Measurements from ENCODE around the gene TEAD1. TPM values are rescaled to one million over a fixed set of nuclear protein-coding genes. Genes with fewer than 3 reads are reported as not detected.
A peak's percentile ranks its signal among the peaks of the same experiment; 100 is the strongest.

The TEAD1 gene
- total RNA-seq, 1 experiment from 2014 or later: 83.2 TPM

DNA sequence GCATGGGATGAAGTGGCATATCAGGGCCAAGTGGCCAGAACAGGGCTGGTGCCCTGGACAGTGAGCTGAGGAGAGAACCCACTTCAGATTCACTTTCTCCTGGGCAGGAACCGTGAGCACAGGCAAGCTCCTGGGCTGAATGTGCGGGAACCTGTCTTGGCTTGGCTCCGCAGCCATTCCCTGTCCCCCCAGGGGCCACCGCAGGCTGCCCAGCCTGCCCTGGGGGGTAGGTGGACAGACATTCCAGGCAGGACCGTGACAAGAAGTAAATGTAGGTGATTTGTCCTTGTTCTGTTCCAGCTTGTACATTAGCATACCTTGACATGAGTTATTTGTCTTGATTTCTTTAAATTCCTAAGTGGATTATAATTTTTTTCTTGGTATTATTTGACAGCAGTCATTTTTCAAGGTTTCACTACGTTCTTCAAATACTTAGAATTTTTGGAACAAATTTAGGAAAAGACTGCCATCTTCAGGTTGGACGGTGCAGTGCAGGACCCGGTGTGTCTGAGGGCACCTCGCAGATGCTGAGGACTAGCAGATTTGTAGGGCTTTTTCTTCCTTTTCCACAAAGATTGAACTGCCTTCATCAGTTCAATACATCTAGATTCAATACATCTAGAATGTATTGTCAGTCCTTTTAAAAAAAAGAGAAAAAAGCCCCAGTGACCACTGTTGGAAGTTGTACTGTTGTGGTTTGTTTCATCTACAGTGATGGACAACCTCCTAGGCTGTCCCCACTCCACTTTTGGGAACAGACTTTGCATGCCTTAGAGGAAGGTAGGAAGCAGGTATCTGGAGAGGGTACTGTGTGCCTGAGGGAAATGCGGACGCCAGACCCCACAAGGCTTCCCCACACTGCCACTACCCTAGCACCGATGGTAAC is 219.8 kb downstream of the TEAD1 start:
- DNase-seq (ENCODE audit: low read depth): peak; percentile 64

DNA sequence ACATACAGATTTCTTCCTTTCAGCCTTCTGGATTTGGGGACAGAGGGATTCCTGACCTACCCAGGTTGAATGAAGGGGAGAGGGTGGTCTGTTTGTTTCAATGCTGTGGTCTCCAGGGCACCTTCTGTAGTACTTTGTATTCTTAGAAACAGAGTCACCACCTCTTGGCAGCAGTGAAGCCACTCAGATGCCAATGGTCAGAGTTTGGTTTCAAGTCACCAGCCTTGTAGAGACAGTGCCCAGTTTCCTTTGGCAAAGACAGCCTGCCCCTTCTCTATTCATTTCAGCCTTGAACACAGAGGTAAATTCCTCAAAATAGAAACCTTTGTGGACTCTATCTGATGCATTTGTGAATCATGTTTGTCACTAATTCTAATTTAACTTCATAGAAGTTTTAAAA is 223.2 kb downstream of the TEAD1 start:
- DNase-seq (ENCODE audit: low read depth): peak; percentile 46

DNA sequence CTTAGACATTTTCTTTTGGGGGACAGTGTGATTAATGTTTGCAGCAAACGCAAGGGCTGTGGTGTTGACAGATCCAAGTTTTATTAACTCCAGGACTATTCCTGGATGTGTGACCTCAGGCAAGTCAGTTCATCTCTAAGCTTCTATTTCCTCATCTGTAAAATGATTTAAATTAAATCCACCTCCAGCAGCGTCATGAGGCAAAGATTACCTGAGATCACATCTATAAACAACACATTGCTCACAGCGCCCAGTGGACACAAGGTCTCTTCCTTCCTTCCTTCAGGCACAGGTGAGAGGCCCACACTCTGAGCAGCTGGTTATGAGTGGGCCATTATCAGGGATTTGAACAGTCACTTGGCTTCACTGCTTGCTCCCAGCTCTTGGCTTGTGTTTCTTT is 223.6 kb downstream of the TEAD1 start:
- peak; percentile 41 for DNase-seq (ENCODE audit: low read depth)

DNA sequence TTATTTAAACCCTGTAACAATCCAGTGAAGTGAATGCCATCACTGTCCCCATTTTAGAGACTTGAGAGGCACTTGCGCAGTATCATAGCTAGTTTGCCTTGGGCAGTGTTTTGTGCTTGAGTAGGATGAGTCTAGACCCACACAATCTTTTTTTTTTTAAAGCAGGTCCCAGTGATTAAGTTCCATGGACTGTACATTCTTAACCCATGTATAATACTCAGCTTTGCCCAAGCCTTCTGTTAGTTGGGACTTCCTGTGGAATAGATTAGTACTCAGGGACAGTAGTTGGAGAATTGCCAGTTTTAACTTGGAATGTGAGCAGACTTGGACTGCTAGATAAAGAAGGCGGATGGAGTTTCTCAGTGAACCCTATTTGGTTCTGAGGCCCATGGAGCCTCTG is 226.3 kb downstream of the TEAD1 start:
- peak; percentile 100 for DNase-seq (ENCODE audit: low read depth)

DNA sequence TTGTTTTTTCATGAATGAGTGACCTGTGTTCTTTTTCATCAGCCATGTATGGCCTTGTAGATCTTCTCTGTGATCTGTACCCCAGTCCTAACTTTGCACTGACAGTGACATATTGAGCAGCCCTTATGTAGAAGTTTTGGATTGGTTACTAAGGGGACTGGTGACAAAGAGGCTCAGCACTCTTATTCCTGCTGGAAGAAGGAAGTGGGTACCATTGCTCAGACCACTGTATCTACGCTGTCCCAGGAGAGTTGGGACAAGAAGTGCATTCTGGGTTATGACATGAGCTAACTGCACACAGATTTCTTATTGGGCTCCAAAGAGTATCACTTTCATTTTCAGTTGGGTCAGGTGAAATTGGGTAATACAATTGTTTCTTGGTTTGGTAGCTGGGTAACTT is 227.1 kb downstream of the TEAD1 start:
- DNase-seq (ENCODE audit: low read depth): peak; percentile 55

DNA sequence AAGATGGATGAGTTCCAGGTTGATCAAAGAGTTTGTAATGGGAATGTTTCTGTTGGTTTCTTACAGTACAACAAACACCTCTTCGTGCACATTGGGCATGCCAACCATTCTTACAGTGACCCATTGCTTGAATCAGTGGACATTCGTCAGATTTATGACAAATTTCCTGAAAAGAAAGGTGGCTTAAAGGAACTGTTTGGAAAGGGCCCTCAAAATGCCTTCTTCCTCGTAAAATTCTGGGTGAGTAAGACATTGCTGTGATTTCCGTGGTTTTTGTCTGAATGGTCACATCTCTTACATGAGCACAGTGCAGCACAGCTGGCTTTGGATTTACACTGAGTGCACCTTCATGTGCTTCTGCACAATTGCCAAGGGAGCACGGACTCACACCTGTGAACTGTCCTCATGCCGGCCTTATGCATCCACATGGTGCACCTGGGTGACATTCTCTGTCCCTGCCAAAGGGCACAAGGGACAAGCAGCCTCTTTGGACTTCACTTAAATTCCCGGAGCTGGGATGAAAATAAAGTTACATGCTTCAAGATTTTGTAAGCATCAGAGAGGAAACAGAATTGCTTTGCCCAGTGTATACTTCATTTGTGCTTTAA is 227.8 kb downstream of the TEAD1 start:
- DNase-seq (ENCODE audit: low read depth): peak; percentile 91

DNA sequence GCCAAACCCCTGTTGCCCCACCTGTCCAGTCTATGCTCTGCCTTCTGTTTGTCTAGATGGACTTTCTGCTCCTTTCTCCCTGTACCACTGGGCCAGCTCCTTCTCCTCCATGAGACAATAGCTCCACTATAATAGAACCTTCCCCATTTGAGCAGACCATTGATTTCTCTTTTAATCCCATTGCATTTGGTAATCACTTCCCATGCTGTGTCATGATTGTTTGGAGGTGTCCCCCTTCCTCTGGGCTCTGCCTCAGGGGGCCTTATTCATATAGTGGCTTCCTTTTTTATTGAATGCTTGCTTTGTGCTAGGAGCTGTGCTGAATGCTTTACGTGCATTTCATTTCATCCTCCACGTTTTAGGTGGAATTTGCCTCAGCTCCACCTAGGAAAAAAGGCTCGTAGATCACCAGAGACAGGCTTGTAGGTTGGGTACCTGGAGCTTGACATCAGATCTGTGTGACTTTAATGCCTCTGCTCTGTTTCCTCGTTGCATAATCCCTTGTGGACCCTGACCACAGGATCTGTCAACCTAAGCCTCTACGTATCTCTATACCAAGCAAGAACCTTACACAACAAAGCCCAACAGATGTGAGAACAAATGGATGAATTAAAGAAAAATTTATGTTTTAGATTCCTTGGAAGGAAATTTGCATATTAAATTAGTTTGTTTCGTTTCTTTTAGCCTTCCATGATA is 228.7 kb downstream of the TEAD1 start:
- no peak for DNase-seq (ENCODE audit: low read depth)

DNA sequence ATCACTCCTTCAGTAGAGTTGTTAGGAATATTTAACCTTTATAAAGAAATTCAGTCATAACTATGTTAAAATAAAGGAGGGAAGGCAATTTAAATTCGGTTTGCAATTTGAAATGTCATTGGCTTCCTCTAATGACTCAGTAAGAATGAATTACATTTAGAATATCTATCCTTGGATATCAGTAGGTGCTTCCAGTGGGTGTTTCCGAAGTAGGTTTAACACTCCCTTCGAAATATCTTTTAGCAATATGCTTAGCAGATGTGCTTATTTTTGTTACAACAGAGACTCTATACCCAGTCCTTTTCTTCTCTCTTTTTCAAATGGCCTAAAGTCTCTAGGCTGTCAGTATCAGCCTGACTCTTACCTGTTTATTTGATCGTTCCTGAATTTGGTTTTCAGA is 231.2 kb downstream of the TEAD1 start:
- no peak for DNase-seq (ENCODE audit: low read depth)

DNA sequence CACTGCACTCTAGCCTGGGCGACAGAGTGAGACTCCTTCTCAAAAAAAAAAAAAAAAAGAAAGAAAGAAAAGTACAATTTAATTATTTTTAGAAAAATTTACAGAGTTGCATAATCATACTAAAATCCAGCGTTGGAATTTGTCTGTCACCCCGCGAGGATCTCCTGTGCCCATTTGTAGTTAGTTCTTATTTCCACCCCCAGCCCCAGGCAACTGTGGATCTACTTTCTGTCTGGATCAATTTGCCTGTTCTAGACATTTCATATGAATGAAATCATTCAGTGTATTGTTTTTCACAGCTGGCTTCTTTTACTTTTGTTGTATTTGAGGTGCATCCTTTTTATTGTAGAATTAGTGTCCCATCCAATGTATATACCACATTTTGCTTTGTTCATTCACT is 232.3 kb downstream of the TEAD1 start:
- DNase-seq (ENCODE audit: low read depth): peak; percentile 20

DNA sequence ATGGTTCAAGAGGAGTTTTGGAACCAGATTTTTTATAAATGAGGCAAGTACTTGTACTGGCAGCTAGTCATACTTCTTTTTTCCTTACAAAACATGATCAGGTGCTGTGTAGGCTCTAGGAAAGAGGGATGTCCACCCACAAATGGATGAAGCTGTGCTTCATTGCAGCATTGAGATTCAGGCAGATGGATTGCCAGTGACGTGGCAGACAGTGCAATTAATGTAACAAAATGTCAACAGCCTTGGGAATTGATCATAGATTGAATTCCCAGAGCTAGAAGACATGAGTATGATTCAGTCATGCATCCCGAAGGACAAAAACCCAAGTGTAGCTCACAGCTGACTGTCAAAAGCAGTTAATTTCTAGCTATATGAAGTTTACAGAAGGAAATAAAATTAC is 235.7 kb downstream of the TEAD1 start:
- DNase-seq (ENCODE audit: low read depth): no peak

DNA sequence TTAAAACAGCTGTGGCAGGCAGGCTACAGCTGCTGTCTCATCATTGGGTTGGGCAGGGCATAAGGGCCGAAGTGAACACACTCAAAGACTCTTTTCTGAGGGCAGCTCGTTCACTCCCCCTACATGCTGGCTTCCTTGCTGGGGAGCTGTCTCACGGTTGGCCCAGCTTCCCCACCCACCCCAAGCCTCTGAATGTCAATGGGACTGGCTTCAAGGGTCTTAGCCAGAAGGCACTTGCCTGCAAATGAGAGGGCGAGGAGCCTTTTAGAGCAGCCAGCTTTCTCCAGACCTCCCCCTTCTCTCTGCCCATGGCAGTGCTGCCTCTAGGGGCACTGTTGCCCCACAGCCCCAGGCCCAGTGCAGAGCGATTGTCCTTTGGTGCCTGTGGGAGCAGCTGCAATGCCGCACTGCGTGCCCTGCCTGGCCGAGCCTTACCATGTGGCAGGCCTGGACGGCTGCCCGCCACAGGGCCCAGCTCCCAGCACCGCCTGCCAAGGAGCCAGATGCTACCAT is 240.2 kb downstream of the TEAD1 start:
- no peak for DNase-seq (ENCODE audit: low read depth)

DNA sequence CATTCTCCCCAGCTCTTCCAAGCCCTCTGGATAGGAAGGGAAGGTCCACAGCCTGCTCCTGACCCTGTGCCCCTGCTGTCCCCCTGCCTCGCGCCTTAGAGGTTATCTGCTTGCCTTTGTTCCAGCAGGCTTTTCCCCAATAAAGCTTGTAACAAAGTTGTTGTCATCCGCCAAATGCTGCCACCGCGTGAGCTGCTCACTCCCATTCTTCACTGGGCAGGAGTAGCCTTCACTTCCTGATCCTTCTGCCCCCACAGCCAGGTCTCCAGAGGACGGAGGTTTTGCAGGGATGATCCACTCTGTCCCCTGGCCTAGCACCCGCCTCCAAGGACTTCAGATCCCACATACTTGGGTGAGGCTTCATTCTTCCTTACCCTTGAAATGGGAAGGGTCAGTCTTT is 240.9 kb downstream of the TEAD1 start:
- DNase-seq (ENCODE audit: low read depth): no peak

DNA sequence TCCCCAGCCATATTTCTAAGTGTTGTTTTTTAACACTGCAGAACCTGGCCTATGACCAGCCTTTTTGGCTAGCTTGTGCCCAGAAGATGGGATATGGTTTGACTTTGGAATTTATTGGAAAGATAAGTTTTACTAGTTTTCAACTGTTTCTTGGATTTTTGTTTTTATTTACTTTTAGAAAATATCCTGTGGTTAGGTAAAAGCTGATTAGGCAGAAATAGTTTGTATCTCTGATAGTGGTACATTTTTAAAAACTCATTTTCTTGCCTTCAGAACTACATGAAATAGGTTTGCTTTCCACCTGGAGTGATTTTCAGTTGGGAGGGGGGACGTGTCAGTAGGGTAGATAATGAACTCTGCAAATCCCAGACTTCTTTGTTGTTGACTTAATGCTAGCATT is 243.6 kb downstream of the TEAD1 start:
- no peak for DNase-seq (ENCODE audit: low read depth)

DNA sequence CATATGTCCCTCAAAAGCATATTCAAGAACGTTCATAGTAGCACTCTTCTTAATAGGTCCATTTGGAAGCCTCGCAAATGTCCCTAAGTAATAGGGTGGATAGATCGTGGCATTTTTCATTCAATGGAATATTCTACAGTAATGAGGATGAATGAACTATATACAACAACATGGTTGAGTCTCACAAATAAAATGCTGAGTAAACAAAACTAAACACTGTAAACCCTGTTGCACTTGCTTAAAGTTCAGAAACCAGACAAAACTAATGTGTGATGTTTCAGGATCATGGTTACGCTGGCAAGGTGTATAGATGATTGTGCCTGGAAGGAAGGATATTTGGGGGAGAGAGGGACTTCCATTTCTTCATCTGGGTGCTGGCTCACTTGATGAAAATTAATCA is 244.4 kb downstream of the TEAD1 start:
- no peak for DNase-seq (ENCODE audit: low read depth)

DNA sequence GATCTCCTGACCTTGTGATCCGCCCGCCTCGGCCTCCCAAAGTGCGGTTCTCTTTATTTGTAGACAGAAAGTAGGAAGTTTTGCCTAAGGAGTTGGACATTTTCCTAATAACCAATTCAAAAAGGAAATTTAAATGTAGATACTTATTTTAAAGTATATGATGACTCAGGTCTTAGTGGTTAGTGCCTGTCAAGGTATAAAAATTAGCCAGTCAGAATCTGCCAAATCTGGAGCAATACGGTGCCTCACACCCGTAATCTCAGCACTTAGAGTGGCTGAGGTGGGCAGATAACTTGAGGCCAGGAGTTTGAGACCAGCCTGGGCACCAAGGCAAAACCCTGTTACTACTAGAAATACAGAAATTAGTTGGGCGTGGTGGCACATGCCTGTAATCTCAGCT is 248.2 kb downstream of the TEAD1 start:
- no peak for DNase-seq (ENCODE audit: low read depth)

DNA sequence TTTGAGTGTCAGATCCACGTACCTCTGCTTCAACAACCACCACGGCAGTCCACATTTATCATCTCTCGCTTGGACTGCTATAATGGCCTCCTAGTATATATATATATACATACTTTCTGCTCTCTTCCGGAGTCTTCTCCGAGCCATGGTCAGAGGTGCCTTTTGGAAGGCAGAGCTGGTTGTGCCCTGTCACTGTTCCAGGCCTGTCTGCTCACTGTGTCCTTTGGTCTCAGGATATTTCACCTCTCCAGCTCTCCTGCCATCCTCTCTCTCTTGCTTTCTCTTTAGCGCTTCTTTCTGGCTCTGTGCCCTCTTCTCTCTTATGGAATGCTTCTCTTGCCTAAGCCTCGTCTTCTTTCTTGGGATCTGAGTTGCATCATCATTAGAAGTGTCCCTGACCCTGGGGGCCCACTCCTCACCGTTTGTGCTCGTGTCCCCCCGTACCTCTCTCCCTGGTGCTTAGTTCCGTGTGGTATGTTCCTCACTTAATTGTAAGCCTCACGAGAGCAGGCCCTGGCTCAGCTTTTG is 248.8 kb downstream of the TEAD1 start:
- no peak for DNase-seq (ENCODE audit: low read depth)

DNA sequence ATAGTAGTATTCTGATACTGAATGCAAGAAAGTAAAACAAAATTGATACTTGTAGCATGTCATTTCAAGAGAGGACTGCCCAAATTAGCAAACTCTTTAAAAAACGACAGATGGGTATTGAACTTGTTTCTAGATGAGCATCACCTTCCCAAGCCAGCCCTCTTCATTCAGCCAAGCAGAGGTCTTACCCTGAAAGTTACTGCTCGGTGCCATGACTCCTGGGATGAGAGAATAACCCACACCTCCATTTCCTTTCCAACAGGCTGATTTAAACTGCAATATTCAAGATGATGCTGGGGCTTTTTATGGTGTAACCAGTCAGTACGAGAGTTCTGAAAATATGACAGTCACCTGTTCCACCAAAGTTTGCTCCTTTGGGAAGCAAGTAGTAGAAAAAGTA is 250.4 kb downstream of the TEAD1 start:
- DNase-seq (ENCODE audit: low read depth): no peak

DNA sequence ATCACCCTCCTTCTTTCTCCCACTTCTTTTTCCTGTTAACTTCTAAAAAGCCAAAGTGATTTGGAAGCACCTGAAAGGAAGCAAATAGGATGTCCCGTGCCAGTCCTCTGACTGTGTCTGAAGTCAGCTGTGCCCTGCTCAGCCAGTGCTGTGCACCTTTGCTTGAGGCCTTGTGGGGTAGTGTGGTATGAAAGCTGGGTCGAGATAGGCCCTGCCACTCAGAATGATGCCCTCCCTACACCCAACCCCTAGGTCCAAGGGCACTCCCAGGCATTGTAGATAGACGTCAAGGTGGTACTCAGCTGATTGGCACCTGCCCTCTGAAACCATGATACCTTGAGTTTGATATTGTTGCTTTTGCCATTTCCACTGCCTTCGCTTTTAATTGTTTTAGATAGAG is 251.3 kb downstream of the TEAD1 start:
- no peak for DNase-seq (ENCODE audit: low read depth)

DNA sequence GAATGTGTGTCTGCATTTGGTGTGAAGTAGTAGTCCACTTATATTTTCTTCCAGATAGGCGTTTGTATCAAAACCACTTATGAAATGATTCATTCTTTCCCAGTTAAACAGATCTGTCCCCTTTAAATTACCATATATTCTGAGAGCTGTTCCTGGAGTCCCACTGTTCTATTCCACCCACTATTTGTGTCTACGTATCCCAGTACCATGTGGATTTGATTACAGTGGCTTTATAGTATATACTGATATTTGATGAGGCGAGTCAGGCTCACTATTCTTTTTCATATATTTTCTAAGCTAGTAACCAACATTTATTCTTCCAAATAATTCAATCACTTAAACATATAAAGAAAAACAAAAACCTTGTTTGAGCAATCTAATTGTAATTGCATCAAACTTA is 253.0 kb downstream of the TEAD1 start:
- no peak for DNase-seq (ENCODE audit: low read depth)

DNA sequence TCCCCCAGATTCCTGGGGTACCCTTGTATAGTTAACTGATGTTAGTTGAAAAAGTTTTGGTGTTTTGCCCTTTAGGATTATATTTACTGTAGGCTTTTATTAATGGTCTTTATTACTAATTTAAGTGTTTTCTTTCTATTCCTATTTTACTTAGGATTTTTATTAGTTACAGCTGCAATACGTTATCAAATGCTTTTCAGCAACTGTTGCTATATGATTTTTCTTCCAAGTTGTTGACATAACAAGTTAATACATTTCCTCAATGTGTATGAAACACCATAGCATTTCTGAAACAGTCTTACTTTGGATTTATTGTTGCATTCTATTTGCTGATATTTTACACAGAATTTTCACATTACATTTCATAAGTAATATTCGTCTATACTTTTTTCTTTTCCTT is 253.7 kb downstream of the TEAD1 start:
- no peak for DNase-seq (ENCODE audit: low read depth)

DNA sequence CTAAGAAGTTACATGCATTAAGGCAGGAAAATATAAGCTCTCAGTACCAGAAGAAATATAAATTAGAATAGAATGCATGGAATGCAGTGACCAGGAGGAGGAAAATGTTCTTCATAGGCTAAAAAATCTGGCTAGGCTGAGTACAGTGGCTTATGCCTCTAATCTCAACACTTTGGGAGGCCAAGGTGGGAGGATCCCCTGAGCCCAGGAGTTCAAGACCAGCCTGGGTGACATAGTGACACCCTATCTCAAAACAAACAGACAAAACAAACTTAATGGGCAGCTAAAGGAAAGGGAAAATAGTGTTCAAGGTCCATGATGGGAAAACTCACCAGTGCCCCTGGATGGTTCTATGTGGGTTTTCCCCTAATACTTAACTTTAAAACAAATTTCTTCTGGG is 256.6 kb downstream of the TEAD1 start:
- DNase-seq (ENCODE audit: low read depth): no peak

DNA sequence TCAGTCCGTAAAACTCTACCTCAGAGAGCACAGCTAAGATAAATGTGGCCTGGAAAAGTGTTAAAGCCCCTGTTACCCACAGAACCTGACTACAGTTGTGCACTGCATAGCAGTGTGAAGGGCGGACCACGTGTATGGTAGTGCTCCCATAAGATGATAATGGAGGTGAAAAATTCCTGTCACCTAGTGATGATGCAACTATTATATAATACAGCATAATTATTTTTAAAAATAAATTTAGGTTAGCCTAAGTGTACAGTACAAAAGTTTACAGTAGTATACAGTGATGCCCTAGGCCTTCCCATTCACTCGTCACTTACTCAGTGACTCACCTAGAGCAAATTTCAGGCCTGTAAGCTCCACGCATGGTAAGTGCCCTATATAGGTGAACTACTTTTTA is 258.3 kb downstream of the TEAD1 start:
- no peak for DNase-seq (ENCODE audit: low read depth)
